K562 (cell line): ENCODE measurements around the gene HIVEP2. TPM values are rescaled to one million over a fixed set of nuclear protein-coding genes. Genes with fewer than 3 reads are reported as not detected.

ENCODE experiments used
- ATF6 ChIP-seq: sonication (generic); formaldehyde crosslinking; IDR thresholded peaks from 2 replicates; pipeline ENCODE4 v1.4.0; 2020; ENCODE audit warnings: mild to moderate bottlenecking, missing genetic modification reagents
- E2F1 ChIP-seq: sonication (generic); formaldehyde crosslinking; IDR thresholded peaks from 2 replicates; pipeline ENCODE4 v1.8.1; 2023; ENCODE audit warnings: mild to moderate bottlenecking, missing genetic modification reagents, moderate library complexity
- HBP1 ChIP-seq: fragments of 450-650 bp; formaldehyde crosslinking; IDR thresholded peaks from 2 replicates; pipeline ENCODE4 v1.4.0; 2022; ENCODE audit warnings: missing genetic modification characterization
- KDM5B ChIP-seq: fragments of 200-600 bp; sonication (generic); IDR thresholded peaks from 2 replicates; pipeline ENCODE4 v1.6.1; 2012; ENCODE audit warnings: low read depth, mild to moderate bottlenecking, moderate library complexity, low read length, control low read depth, inconsistent platforms; ENCODE audit not compliant: insufficient replicate concordance
- MTA1 ChIP-seq: fragments of 450-650 bp; IDR thresholded peaks from 2 replicates; pipeline ENCODE4 v1.6.1; 2017; ENCODE audit warnings: borderline replicate concordance
- NCOA6 ChIP-seq: fragments of 450-650 bp; IDR thresholded peaks from 2 replicates; pipeline ENCODE4 v1.6.1; 2017; ENCODE audit warnings: mild to moderate bottlenecking
- SAFB ChIP-seq: fragments of 200-400 bp; formaldehyde crosslinking; IDR thresholded peaks from 2 replicates; pipeline ENCODE4 v1.6.1; 2017; ENCODE audit warnings: low read depth, low read length, borderline replicate concordance
- SIN3B ChIP-seq: fragments of 450-650 bp; IDR thresholded peaks from 2 replicates; pipeline ENCODE4 v1.6.1; 2017; ENCODE audit warnings: low read depth, mild to moderate bottlenecking, moderate library complexity
- SMAD2 ChIP-seq: fragments of 150-350 bp; IDR thresholded peaks from 2 replicates; pipeline ENCODE4 v1.6.1; 2014; ENCODE audit warnings: low read depth, mild to moderate bottlenecking, low read length
- SMC3 ChIP-seq: conservative IDR thresholded peaks from 2 replicates; pipeline ENCODE4 v1.6.1; 2011; ENCODE audit warnings: low read depth, low read length, improper control_type of control experiment; ENCODE audit not compliant: insufficient read depth
- SNRNP70 ChIP-seq: fragments of 200-400 bp; formaldehyde crosslinking; optimal IDR thresholded peaks from 2 replicates; pipeline ENCODE3; 2017; ENCODE audit warnings: low read depth, low read length
- SRSF1 ChIP-seq: fragments of 200-400 bp; formaldehyde crosslinking; IDR thresholded peaks from 2 replicates; pipeline ENCODE4 v1.6.1; 2017; ENCODE audit warnings: mild to moderate bottlenecking, low read depth, low read length, moderate library complexity
- STAG1 ChIP-seq: sonication (generic); formaldehyde crosslinking; IDR thresholded peaks from 2 replicates; pipeline ENCODE4 v1.5.0; 2020; ENCODE audit warnings: missing genetic modification reagents, borderline replicate concordance
- THAP7 ChIP-seq: fragments of 250-450 bp; sonication (Bioruptor Pico); IDR thresholded peaks from 2 replicates; pipeline ENCODE4 v1.5.0; 2021
- TSC22D4 ChIP-seq: fragments of 450-650 bp; IDR thresholded peaks from 2 replicates; pipeline ENCODE4 v1.6.1; 2016; ENCODE audit warnings: missing genetic modification characterization, missing biosample characterization, control low read depth
- ZBTB7A ChIP-seq: IDR thresholded peaks from 2 replicates; pipeline ENCODE4 v1.6.1; 2011; ENCODE audit warnings: low read depth, mild to moderate bottlenecking, low read length, moderate library complexity, borderline replicate concordance; ENCODE audit not compliant: control insufficient read depth
- ZNF140 ChIP-seq: fragments of 250-450 bp; sonication (Bioruptor Pico); IDR thresholded peaks from 2 replicates; pipeline ENCODE4 v1.8.0; 2021; ENCODE audit warnings: moderate library complexity, mild to moderate bottlenecking, inconsistent platforms
- ZNF232 ChIP-seq: sonication (generic); formaldehyde crosslinking; IDR thresholded peaks from 2 replicates; pipeline ENCODE4 v1.8.0; 2022; ENCODE audit warnings: mild to moderate bottlenecking, missing genetic modification reagents
- ZNF3 ChIP-seq: fragments of 250-450 bp; sonication (Bioruptor Pico); IDR thresholded peaks from 2 replicates; pipeline ENCODE4 v1.5.0; 2021; ENCODE audit warnings: mild to moderate bottlenecking, moderate library complexity
- ZNF354B ChIP-seq: fragments of 250-450 bp; sonication (Bioruptor Pico); IDR thresholded peaks from 2 replicates; pipeline ENCODE4 v1.4.0; 2020
- ZNF512 ChIP-seq: IDR thresholded peaks from 2 replicates; pipeline ENCODE4 v1.6.1; 2016; ENCODE audit warnings: missing genetic modification characterization, missing compliant biosample characterization
- ZSCAN32 ChIP-seq: fragments of 450-650 bp; formaldehyde crosslinking; IDR thresholded peaks from 2 replicates; pipeline ENCODE4 v1.4.0; 2020; ENCODE audit warnings: mild to moderate bottlenecking, moderate library complexity
- polyA plus RNA-seq, 8 experiments: library from polyadenylated mRNA; depleted of rRNA in 4 of 8; stranded (reverse) in 5 of 8; unstranded in 3 of 8; fragments of >200 nt; fragmentation: Nextera tagmentation in 2 of 8; fragmentation: Illumina TruSeq in 1 of 8; extraction: Ambion mirVana in 2 of 8; extraction: Trizol in 1 of 8; gene quantifications; 2 replicates each; pipeline versions ENCODE4 v1.2.1 to v1.2.3, GENCODE V29; 2011 to 2014; ENCODE audit warnings: inconsistent platforms in 1 of 8, missing spikeins in 1 of 8
- total RNA-seq, 7 experiments: library from RNA; depleted of rRNA in 6 of 7; stranded (reverse); fragments of >200 nt in 6 of 7; fragmentation: Illumina TruSeq in 2 of 7; extraction: Trizol in 2 of 7; gene quantifications; 2 replicates each; pipeline versions ENCODE4 v1.2.1 to v1.2.3, GENCODE V29; 2011 to 2021; ENCODE audit warnings: low replicate concordance in 1 of 7

Gene HIVEP2
- total and polyA plus RNA-seq, 9 of the 15 experiments (the other 6 are each of a cell fraction or from before 2014, with no cell fraction given) = under 0.01 to 1.2 (median 0.31) TPM

GRCh38 chr6:142945446-142946180 is 637 bp upstream of the HIVEP2 start (continued):
- 0 out of 2 replicates have a peak, but pooled peaks have one; percentile 21 for TF ChIP-seq SIN3B
- no peak for TF ChIP-seq ZSCAN32 (CRISPR knock-in tag)
- TF ChIP-seq ATF6 (CRISPR knock-in tag) = no peak
- TF ChIP-seq E2F1 (CRISPR knock-in tag) = no peak
- TF ChIP-seq SRSF1 = no peak
- no peak for TF ChIP-seq SAFB
- no peak for TF ChIP-seq THAP7 (CRISPR knock-in tag)
- TF ChIP-seq TSC22D4 = no peak
- no peak for TF ChIP-seq ZNF512 (tag)
- 0 out of 2 replicates have a peak, but pooled peaks have one; percentile 30 for TF ChIP-seq NCOA6
- TF ChIP-seq STAG1 (CRISPR knock-in tag) = 0 out of 2 replicates have a peak, but pooled peaks have one; percentile 14
- TF ChIP-seq ZNF140 (CRISPR knock-in tag) = no peak
- TF ChIP-seq MTA1 = no peak
- TF ChIP-seq ZNF354B (CRISPR knock-in tag) = no peak
- TF ChIP-seq SNRNP70 = no peak
- TF ChIP-seq HBP1 = no peak
- TF ChIP-seq ZNF3 (CRISPR knock-in tag) = no peak
- TF ChIP-seq SMC3 = no peak
- no peak for TF ChIP-seq ZNF232 (CRISPR knock-in tag)
- TF ChIP-seq SMAD2 = no peak
- TF ChIP-seq KDM5B = peak; percentile 44
- TF ChIP-seq ZBTB7A = peak; percentile 44; the same call in 1 of the 2 replicates
